NT2/D1 (cell line): Measurements from ENCODE around the gene MS4A3.

Source experiments
- YY1 ChIP-seq: IDR thresholded peaks from 2 replicates; pipeline ENCODE4 v1.6.1; 2011; ENCODE audit not compliant: insufficient read length, insufficient read depth
- ZNF274 ChIP-seq: IDR thresholded peaks from 2 replicates; pipeline ENCODE4 v1.6.1; 2011; ENCODE audit warnings: mild to moderate bottlenecking, low read depth, low read length

- TF ChIP-seq ZNF274 (no peak), YY1 (no peak)
These were observed 16.4 kb upstream of the MS4A3 start, which contains the start of gene OOSP2 for GRCh38 chr11:60040109-60040508.
